ENCODE measurements around the gene CALN1. TPM values are rescaled to one million over a fixed set of nuclear protein-coding genes. Genes with fewer than 3 reads are reported as not detected.

CALN1 gene
- total and polyA plus RNA-seq, 2 of the 8 experiments (the other 6 are each of a cell fraction or from before 2014, with no cell fraction given): 6.4 to 15.2 TPM

DNA sequence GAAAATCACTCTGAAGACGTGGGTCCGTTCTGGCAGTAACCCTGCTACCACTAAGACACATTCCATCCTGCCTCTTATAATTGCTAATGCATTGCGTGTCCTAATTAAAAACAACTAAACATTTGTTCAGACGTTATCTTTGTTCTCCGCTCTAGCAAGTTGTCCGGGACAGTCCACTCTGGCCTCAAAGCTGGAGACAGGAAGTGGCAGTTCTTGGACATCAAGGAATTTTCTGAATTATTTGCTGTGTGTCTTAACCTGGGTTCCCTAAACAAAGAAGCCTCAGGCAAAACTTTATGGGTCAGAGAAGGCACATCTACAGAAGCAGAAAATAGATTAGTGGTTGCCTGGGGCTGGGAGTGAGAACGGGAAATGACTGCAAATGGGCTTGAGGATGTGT, 199.1 kb downstream of the CALN1 start:
- peaks cover 2% of the 10 kb centered on the region; the same call in 1 of the 2 replicates for H3K79me1 ChIP-seq (ENCODE audit: low read depth, low read length)
- no peak overlapping the region for H2BK20ac ChIP-seq (ENCODE audit: low read length)
- no peak overlapping the region for H4K8ac ChIP-seq (ENCODE audit: extremely low read depth, insufficient read depth, low read length)
- DNase-seq (ENCODE audit: low read depth in 1 of 2, low spot score in 2 of 2) (no peak), FAIRE-seq (no peak)
- H2BK12ac ChIP-seq (ENCODE audit: low read depth, low read length): no peak overlapping the region
- H3K18ac ChIP-seq (ENCODE audit: extremely low read depth, low read length): no peak overlapping the region
- ChIA-PET CTCF (ENCODE audit: partially characterized antibody) (interaction anchor here (0.9 to 1.3 kb wide), 3 partner anchors 26 to 241 kb away, joined by 3 to 4 read pairs (median 3); no protein-coding TSS in a partner anchor), POLR2A (ENCODE audit: partially characterized antibody) (interaction anchor here (1.1 to 1.5 kb wide), 2 partner anchors 27 to 122 kb away, joined by 3 read pairs; no protein-coding TSS in a partner anchor)
- H3K4ac ChIP-seq (replicated peaks; ENCODE audit: insufficient read length, low read depth, low read length): no peak overlapping the region
- H4K91ac ChIP-seq (replicated peaks; ENCODE audit: insufficient read length, low read length): no peak overlapping the region
- no peak overlapping the region for H3K56ac ChIP-seq (replicated peaks; ENCODE audit: insufficient read length, low read depth, low read length)
- H3K27me3 ChIP-seq (replicated peaks in 1 of 4; ENCODE audit: control insufficient read depth in 3 of 4, extremely low read depth in 1 of 4, insufficient read depth in 3 of 4, low read length in 3 of 4): no peaks in the 10 kb centered on the region
- no peak overlapping the region for H2BK120ac ChIP-seq (replicated peaks; ENCODE audit: low read depth, low read length)
- H3K23ac ChIP-seq (ENCODE audit: insufficient read length): no peak overlapping the region
- H3K23me2 ChIP-seq (ENCODE audit: low read depth, low read length): peaks cover 2% of the 10 kb centered on the region; the same call in 1 of the 2 replicates
- no peak overlapping the region for H3K14ac ChIP-seq (ENCODE audit: insufficient read length)
- no peaks in the 10 kb centered on the region for H3K36me3 ChIP-seq (ENCODE audit: control insufficient read depth in 2 of 4, insufficient read depth in 4 of 4, low read length in 3 of 4)
- H2BK15ac ChIP-seq (ENCODE audit: low read length): no peak overlapping the region
- no peak overlapping the region for H3K9ac ChIP-seq (replicated peaks in 1 of 4; ENCODE audit: extremely low read depth in 1 of 4, low read depth in 3 of 4, low read length in 3 of 4)
- H2BK5ac ChIP-seq (ENCODE audit: low read depth, low read length): no peak overlapping the region
- no peaks in the 10 kb centered on the region for H3K4me1 ChIP-seq (replicated peaks in 1 of 4; ENCODE audit: control insufficient read depth in 3 of 4, insufficient read depth in 4 of 4, low read length in 3 of 4)
- no peak overlapping the region for H3K4me3 ChIP-seq (ENCODE audit: extremely low read depth in 1 of 4, insufficient read depth in 2 of 4, low read depth in 3 of 4, low read length in 4 of 4)
- WGBS, 2 experiments (ENCODE audit: extremely low coverage in 1 of 2, insufficient coverage in 1 of 2, insufficient read length in 1 of 2, insufficient replicate concordance in 2 of 2, low coverage in 1 of 2, low lambda C conversion rate in 2 of 2, missing lambda C conversion rate in 1 of 2): 96% methylated on average over 7 of the region's 7 CpGs; no CpG with 5 or more reads in 1 of the 2 experiments
- H2AFZ ChIP-seq (ENCODE audit: low read length): no peak overlapping the region
- no peak overlapping the region for H2AK5ac ChIP-seq (ENCODE audit: low read depth, low read length)
- no peak overlapping the region for H4K5ac ChIP-seq (ENCODE audit: insufficient read length, low read depth, low read length)
- no peak overlapping the region for H3K27ac ChIP-seq (ENCODE audit: low read depth, low read length)
- no peaks in the 10 kb centered on the region for H3K79me2 ChIP-seq (ENCODE audit: control insufficient read depth in 1 of 2, insufficient read depth in 2 of 2, low read length in 2 of 2)
- H3K9me3 ChIP-seq (ENCODE audit: insufficient read depth in 2 of 2, low read depth in 1 of 2, low read length in 1 of 2): no peaks in the 10 kb centered on the region
- H3K4me2 ChIP-seq (ENCODE audit: insufficient read depth in 1 of 2, low read depth in 2 of 2, low read length in 2 of 2): no peak overlapping the region
- no peaks in the 10 kb centered on the region for H4K20me1 ChIP-seq (replicated peaks in 1 of 2; ENCODE audit: control insufficient read depth in 1 of 2, insufficient read depth in 2 of 2, low read length in 2 of 2)
- TF ChIP-seq KDM1A (IDR thresholded peaks at IDR 0.05; ENCODE audit: borderline replicate concordance, low read length): no peak
- TF ChIP-seq TAF1 (IDR thresholded peaks at IDR 0.05; ENCODE audit: low read depth, low read length): no peak
- TF ChIP-seq, protein P1, sequence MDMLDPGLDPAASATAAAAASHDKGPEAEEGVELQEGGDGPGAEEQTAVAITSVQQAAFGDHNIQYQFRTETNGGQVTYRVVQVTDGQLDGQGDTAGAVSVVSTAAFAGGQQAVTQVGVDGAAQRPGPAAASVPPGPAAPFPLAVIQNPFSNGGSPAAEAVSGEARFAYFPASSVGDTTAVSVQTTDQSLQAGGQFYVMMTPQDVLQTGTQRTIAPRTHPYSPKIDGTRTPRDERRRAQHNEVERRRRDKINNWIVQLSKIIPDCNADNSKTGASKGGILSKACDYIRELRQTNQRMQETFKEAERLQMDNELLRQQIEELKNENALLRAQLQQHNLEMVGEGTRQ (IDR thresholded peaks at IDR 0.05; ENCODE audit: low read length): no peak
- no peak for TF ChIP-seq BRCA1 (IDR thresholded peaks at IDR 0.05; ENCODE audit: low read depth, low read length)
- TF ChIP-seq KDM4A (IDR thresholded peaks at IDR 0.05; ENCODE audit: low read depth, low read length, severe bottlenecking): no peak
- no peak for TF ChIP-seq CEBPB (IDR thresholded peaks at IDR 0.05; ENCODE audit: low read depth, low read length)
- TF ChIP-seq, protein P2, sequence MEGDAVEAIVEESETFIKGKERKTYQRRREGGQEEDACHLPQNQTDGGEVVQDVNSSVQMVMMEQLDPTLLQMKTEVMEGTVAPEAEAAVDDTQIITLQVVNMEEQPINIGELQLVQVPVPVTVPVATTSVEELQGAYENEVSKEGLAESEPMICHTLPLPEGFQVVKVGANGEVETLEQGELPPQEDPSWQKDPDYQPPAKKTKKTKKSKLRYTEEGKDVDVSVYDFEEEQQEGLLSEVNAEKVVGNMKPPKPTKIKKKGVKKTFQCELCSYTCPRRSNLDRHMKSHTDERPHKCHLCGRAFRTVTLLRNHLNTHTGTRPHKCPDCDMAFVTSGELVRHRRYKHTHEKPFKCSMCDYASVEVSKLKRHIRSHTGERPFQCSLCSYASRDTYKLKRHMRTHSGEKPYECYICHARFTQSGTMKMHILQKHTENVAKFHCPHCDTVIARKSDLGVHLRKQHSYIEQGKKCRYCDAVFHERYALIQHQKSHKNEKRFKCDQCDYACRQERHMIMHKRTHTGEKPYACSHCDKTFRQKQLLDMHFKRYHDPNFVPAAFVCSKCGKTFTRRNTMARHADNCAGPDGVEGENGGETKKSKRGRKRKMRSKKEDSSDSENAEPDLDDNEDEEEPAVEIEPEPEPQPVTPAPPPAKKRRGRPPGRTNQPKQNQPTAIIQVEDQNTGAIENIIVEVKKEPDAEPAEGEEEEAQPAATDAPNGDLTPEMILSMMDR (IDR thresholded peaks at IDR 0.05; ENCODE audit: control extremely low read depth in 1 of 3, insufficient read depth in 1 of 3, low read depth in 1 of 3, low read length in 3 of 3): no peak
- TF ChIP-seq SP2 (IDR thresholded peaks at IDR 0.05; ENCODE audit: low read length): no peak
- TF ChIP-seq ZNF274 (IDR thresholded peaks at IDR 0.05; ENCODE audit: borderline replicate concordance, extremely low read depth, low read length): no peak
- no peak for TF ChIP-seq SIX5 (IDR thresholded peaks at IDR 0.05; ENCODE audit: low read depth, low read length)

All from H1 (cell line).